Mucosa of descending colon (tissue), 3 donors: ENCODE results near the gene CTCFL. TPM values are rescaled to one million over a fixed set of nuclear protein-coding genes. Genes with fewer than 3 reads are reported as not detected.

ENCODE experiments used
- ATAC-seq: fragments of 200-7000 bp; cut with Tn5 transposase; one replicate; pipeline ENCODE4 v1.9.1; 2020; ENCODE audit warnings: mild to moderate bottlenecking, moderate library complexity
- DNase-seq, 3 donors: peaks; one replicate each; pipeline ENCODE4 v3.0.0-alpha.2; 2020
- H3K36me3 ChIP-seq: fragments of 200-600 bp; one replicate; pipeline ENCODE4 v1.8.0; 2021; ENCODE audit warnings: low read depth, mild to moderate bottlenecking
- H3K4me1 ChIP-seq: fragments of 200-600 bp; one replicate; pipeline ENCODE4 v1.8.0; 2021; ENCODE audit warnings: low read depth, mild to moderate bottlenecking
- H3K4me3 ChIP-seq: fragments of 200-600 bp; one replicate; pipeline ENCODE4 v1.8.0; 2021; ENCODE audit warnings: mild to moderate bottlenecking
- H3K9me3 ChIP-seq: fragments of 200-600 bp; one replicate; pipeline ENCODE4 v1.8.0; 2021; ENCODE audit warnings: mild to moderate bottlenecking
- CTCF ChIP-seq: fragments of 200-600 bp; IDR thresholded peaks from one replicate; pipeline ENCODE4 v1.8.0; 2022; ENCODE audit warnings: antibody characterized with exemption, mild to moderate bottlenecking
- intact Hi-C, 2 donors: fragments of 100-400 bp; cut with DNase I in 1 of 2; cut with micrococcal nuclease in 1 of 2; formaldehyde crosslinking; loops; one replicate each; pipeline versions ENCODE4 v1.11.0 to v1.11.1; 2022; cut with DNase I, micrococcal nuclease
- total RNA-seq, 3 donors: library from RNA; stranded (reverse); fragmentation: NEBNext Ultra II Directional in 2 of 3; extraction: Animal tissue kit (Norgen Biotek cat#: 25700) in 2 of 3; gene quantifications; one replicate each; pipeline versions ENCODE4 v1.2.1 to v1.2.4, GENCODE V29; 2021 to 2023
- donor health status: DM: no; HTN: no; CAD: no; lungs with moderate emphysema.
- donor health status: DM: no; HTN: no; CAD: no.
- donor health status: DM: no; HTN: yes; CAD: no.

Gene CTCFL
- total RNA-seq, 3 donors from 2014 or later, result not detected

GRCh38 chr20:57462781-57463180 lies 62.2 kb downstream of the CTCFL start:
- no peaks in the 10 kb centered on the region for H3K9me3 ChIP-seq
- no peak for ATAC-seq
- no peaks in the 10 kb centered on the region for H3K36me3 ChIP-seq
- H3K4me3 ChIP-seq, result no peak overlapping the region
- intact Hi-C loops, result no loop called here
- no peaks in the 10 kb centered on the region for H3K4me1 ChIP-seq
- peak in 1 of 3 donors; percentile 3 for DNase-seq
- TF ChIP-seq CTCF, result no peak

GRCh38 chr20:57461726-57462125 lies 63.2 kb downstream of the CTCFL start:
- ATAC-seq (no peak), DNase-seq (peak in 1 of 3 donors; percentile 24)
- no peaks in the 10 kb centered on the region for H3K36me3 ChIP-seq
- intact Hi-C loops, result no loop called here
- no peak for TF ChIP-seq CTCF
- H3K4me3 ChIP-seq, result no peak overlapping the region
- no peaks in the 10 kb centered on the region for H3K9me3 ChIP-seq
- no peaks in the 10 kb centered on the region for H3K4me1 ChIP-seq

GRCh38 chr20:57460781-57461465 lies 64.0 kb downstream of the CTCFL start:
- ATAC-seq, result no peak
- H3K9me3 ChIP-seq, result no peaks in the 10 kb centered on the region
- no peak for DNase-seq
- no peaks in the 10 kb centered on the region for H3K36me3 ChIP-seq
- intact Hi-C loops, result no loop called here
- TF ChIP-seq CTCF, result no peak
- H3K4me1 ChIP-seq, result no peaks in the 10 kb centered on the region
- no peak overlapping the region for H3K4me3 ChIP-seq

GRCh38 chr20:57459897-57460296 lies 65.0 kb downstream of the CTCFL start:
- Histone ChIP-seq H3K4me3 (no peak overlapping the region), H3K4me1 (no peaks in the 10 kb centered on the region), H3K36me3 (no peaks in the 10 kb centered on the region), H3K9me3 (no peaks in the 10 kb centered on the region)
- no peak for ATAC-seq
- intact Hi-C loops, result no loop called here
- no peak for TF ChIP-seq CTCF
- no peak for DNase-seq

- ATAC-seq (no peak), DNase-seq (no peak)
- no peak for TF ChIP-seq CTCF
- Histone ChIP-seq H3K4me1 (no peaks in the 10 kb centered on the region), H3K36me3 (no peaks in the 10 kb centered on the region), H3K4me3 (no peak overlapping the region), H3K9me3 (no peaks in the 10 kb centered on the region)
- intact Hi-C loops, result no loop called here
These were observed 65.7 kb downstream of the CTCFL start for GRCh38 chr20:57459278-57459677.
